ENCODE measurements around the gene FIP1L1.
A peak's percentile ranks its signal among the peaks of the same experiment; 100 is the strongest.

FIP1L1 gene

DNA sequence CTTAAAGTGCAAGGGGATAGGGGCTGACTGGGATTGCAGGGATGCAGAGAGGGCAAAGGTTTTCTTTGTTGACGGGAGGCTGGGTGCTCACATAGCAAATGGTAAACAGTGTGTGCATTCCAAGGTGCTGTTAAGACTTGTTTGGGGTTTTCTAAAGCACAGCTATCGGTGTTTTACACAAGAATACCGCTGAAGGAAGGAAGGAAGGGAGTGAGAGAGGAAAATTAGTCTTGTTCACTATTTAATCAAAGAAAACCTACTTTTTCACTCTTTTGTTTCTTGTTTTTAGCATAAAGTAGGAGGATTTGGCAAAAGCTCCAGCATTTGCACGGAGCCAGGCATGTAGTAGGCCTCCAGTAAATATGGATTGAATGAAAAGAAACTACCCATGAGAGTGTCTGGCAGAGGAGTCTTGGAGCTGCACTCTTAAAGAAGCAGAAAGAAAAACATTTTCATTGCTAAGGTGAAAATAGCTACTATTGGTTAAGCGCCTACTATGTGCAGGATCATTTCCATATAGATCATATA lies 99.7 kb downstream of the FIP1L1 start:
- DNase-seq = no peak

GRCh38 chr4:53477636-53478035 lies 100.2 kb downstream of the FIP1L1 start:
- no peak for DNase-seq

- DNase-seq = no peak
Measured at GRCh38 chr4:53478671-53479456, 101.4 kb downstream of the FIP1L1 start.

GRCh38 chr4:53479736-53480525 lies 102.5 kb downstream of the FIP1L1 start:
- DNase-seq = no peak

DNA sequence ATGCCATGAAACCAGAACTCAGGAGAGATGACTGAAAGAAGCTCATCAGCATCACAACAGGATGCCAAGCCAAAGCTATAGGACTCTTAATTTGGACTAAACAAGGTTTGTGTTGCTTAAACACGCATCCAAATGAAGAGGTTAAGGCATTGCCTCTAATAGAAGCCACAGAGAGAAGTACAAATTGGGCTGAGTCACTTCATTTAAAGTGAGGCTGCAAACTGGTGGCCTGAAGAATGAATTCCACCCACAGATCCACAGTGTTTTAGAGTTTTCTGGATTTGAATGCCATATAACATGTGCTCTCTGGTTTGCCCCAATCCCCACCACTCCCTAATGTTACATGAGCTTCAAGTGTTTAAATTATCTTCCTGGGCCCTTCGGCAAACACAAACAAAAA lies 103.5 kb downstream of the FIP1L1 start:
- no peak for DNase-seq

GRCh38 chr4:53481586-53481985 lies 104.1 kb downstream of the FIP1L1 start:
- DNase-seq = no peak

GRCh38 chr4:53483250-53483649 lies 105.8 kb downstream of the FIP1L1 start:
- DNase-seq = no peak

DNA sequence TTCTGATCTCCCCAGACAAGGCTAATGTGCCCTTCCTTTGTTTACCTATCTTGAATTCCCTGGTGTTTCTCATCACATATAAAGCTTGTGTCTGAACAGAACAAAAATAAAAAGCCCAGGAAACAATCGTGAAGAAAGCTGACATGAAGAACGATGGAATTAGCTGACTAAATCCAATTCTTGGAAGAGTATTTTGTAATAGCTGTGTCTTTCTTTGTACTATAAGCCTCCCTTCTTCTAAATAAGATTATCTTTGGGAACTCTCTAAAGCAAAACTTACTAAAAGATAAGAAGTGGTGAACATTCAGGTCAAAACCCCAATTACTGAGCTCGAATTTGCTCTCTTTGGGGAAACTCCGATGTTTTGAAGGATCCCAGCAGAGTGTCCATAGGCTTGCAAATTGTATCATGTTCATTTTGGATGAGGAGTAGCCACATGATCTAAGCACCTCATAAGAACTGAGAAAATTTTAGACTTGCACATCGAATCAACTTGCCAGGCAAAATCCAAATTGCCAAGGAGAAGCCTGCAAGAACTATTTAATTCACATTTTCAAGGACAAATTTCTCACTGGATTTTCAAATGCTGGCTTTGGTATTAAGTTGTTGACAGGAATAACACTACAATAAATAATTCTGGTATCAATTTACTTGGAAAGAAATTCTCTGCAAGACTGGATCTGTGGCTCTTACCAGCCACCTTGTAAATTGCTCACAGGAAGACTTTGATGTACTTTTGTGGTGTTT lies 107.6 kb downstream of the FIP1L1 start:
- no peak for DNase-seq

DNA sequence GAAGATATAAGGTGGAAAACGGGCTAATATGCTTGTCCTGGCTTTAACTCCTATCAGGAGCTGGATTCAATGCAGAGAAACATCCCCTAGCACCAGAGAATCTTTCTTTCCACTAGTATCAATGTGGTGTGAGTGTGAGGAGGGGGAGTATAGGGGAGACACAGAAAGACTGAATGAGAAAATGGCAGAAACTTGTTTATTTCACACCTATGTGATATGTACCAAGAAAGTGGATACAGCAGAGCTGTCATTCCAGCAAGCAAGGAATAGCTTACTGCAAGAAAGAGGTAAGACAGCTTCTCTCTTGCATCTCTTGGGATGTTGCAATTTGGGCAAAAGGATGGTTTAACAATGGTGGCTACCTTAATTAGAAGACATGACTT lies 108.2 kb downstream of the FIP1L1 start:
- no peak for DNase-seq

GRCh38 chr4:53487766-53488165 lies 110.3 kb downstream of the FIP1L1 start:
- no peak for DNase-seq

- DNase-seq = no peak
Measured at GRCh38 chr4:53489279-53489889, 111.9 kb downstream of the FIP1L1 start.

DNA sequence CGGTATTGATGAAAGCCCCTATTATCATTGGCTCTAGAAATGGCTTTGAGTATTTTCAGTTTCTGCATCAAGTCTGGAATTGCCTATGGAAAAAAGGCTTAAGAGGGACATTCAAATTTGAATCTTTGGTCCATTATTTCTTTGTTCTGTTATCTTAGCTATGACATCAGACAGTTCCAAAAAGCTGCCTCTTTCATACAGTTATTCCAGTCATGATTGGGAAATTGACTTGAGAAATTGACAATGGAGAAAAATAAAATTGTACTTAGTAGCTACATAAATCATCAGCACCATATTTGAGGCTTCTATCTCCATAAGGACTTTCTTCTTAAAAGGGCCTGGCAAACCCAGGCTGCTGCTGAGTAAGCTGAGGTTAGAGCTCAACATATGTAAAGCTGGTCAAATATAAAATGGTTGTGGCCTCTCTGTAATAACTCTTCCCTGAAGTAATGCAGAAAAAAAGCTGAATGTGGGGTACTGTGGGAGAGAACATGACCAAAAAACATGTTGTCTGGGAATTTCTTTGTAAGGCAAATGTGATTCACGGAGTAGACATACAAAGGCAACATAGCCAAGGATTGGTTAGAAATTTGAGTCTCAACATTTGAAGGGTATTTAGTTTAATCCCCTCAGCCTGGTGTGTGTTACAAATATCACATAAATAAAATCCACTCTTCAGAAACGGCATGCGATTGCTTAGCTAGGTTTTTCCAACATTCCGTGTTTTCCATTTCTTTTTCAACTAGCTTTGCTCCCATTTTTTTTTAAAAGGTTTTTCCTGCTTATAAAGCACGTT lies 112.9 kb downstream of the FIP1L1 start:
- DNase-seq = no peak

DNA sequence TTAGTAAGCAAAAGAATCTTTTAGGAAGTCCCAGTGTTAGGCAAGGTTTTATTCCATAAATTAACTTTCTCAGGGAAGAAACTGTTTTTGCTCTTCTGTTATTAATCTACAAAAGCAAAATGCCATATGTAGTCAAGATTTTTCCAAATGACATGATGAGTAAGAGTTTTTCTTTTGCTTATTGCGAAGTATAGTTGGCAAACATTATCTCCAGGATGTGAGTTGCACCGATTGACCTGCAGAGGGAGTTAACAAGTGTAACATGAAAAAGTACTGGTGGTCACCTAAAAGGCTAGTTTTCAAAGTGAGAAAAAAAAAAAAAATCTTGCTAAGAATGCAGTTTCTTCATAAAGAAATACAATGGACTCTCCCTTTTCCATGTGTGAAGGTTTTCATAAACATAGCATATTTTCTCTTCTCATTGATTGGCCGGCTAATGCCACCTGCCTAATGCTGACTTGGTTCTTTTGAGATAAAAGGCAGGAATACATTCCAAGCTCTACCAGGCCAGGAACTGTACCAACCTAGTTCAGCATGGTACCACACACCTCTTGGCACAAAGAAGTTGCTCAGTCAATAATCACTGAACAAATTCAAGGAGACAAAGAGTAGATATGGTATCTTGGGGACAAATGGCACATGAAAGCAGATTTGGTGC lies 113.7 kb downstream of the FIP1L1 start:
- peak; percentile 25 for DNase-seq

DNA sequence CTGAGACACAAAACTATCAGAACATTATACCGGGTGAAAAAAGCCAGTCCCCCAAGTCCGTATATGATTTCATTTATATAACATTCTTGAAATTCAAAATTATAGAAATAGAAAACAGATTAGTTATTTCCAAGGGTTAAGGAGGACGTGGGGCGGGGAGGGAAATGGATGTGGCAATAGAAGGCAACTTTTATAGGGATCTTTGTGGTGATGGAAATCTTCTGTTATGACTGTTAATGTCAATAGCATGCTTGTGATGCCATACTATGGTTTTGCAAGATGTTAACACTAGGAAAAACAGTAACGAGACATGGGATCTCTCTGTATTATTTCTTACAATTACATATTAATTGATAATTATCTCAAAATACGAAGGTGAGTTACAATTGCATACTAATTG lies 117.4 kb downstream of the FIP1L1 start:
- DNase-seq = no peak

- no peak for DNase-seq
Measured at GRCh38 chr4:53497487-53498244, 120.2 kb downstream of the FIP1L1 start.

DNA sequence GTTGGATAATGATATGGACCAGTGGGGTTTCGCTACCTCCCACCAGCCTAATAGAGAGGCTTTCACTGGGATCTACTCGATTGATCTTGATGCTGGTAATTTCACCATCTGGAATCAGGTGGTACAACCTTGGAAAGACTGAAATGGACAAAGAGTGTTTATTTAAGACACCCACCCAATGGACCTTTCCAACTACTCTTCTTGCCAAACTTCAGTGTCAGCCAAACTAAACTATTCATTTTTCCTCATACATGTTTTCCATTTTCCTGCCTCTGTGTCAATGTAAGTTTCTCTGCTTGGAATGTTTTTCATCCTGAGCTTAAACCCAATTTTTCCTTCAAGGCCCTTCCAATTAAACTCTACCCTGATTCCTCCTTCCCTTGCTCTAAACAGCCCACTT lies 121.3 kb downstream of the FIP1L1 start:
- no peak for DNase-seq

DNA sequence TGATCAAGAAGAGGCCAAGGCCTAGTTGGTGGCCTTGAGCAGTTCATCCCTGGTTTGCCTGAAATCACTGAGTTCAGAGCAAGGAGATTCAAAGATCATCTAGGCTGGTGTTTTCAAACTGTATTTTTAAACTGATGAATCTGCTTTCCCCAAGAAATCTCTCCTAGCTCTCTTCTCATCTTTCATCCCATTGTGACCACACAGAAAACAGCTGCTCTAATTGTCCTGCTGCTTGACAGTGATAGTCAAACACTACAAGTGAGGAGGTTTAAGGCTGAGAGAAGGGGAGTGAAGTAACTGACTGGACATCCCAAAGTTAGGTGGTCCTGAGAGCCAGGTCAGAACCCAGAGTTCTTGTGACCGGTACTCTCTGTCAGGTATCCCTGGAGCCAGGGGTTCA lies 122.3 kb downstream of the FIP1L1 start:
- DNase-seq = no peak

GRCh38 chr4:53500546-53500945 lies 123.1 kb downstream of the FIP1L1 start:
- DNase-seq = no peak

- DNase-seq = no peak
Measured at GRCh38 chr4:53501561-53501960, 124.1 kb downstream of the FIP1L1 start.

DNA sequence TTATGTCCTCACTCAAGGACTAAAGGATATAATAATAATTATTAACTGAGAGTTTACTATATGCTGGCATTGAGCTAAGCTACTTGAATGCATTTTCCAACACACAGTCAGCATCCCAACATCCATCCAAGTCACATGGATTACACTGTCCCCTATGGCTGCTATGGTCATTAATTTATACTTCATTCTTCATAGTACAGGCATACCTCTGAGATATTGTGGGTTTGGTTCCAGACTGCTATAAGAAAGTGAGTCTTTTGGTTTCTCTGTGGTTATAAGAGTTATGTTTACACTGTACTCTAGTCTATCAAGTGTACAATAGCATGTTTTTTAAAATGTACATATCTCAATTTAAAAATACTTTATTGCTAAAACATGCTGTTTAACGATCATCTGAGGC lies 124.7 kb downstream of the FIP1L1 start:
- no peak for DNase-seq

- DNase-seq = no peak
Measured at GRCh38 chr4:53505947-53506346, 128.5 kb downstream of the FIP1L1 start.
